SK-N-SH treated with all-trans-retinoic acid at 6 μM for 48 hours (cell line): ENCODE measurements around the gene RNF144A.

Source experiments
- ARNTL ChIP-seq: fragments of 450-650 bp; formaldehyde crosslinking; IDR thresholded peaks from 2 replicates; pipeline ENCODE4 v1.5.0; 2020; ENCODE audit warnings: low read depth, mild to moderate bottlenecking, moderate library complexity, borderline replicate concordance
- GLIS3 ChIP-seq: fragments of 250-450 bp; sonication (Bioruptor Pico); IDR thresholded peaks from 2 replicates; pipeline ENCODE4 v1.5.0; 2020; ENCODE audit warnings: mild to moderate bottlenecking, moderate library complexity
- RARB ChIP-seq: fragments of 250-450 bp; sonication (Bioruptor Pico); IDR thresholded peaks from 2 replicates; pipeline ENCODE4 v1.8.0; 2021; ENCODE audit warnings: mild to moderate bottlenecking, moderate library complexity
- TCF4 ChIP-seq: fragments of 250-450 bp; sonication (Bioruptor Pico); IDR thresholded peaks from 2 replicates; pipeline ENCODE4 v1.8.0; 2021; ENCODE audit warnings: mild to moderate bottlenecking, moderate library complexity, borderline replicate concordance
- ZFP3 ChIP-seq: fragments of 250-450 bp; sonication (Bioruptor Pico); IDR thresholded peaks from 2 replicates; pipeline ENCODE4 v1.5.0; 2020; ENCODE audit warnings: mild to moderate bottlenecking, moderate library complexity
- ZFP30 ChIP-seq: fragments of 450-650 bp; formaldehyde crosslinking; IDR thresholded peaks from 2 replicates; pipeline ENCODE4 v1.5.0; 2022; ENCODE audit warnings: mild to moderate bottlenecking, moderate library complexity
- ZNF70 ChIP-seq: fragments of 450-650 bp; formaldehyde crosslinking; IDR thresholded peaks from 2 replicates; pipeline ENCODE4 v1.5.0; 2020; ENCODE audit warnings: mild to moderate bottlenecking, moderate library complexity
- TF ChIP-seq, protein P1 (sequence below): fragments of 250-450 bp; sonication (Bioruptor Pico); IDR thresholded peaks from 2 replicates; pipeline ENCODE4 v1.8.0; 2020; ENCODE audit warnings: mild to moderate bottlenecking, moderate library complexity, borderline replicate concordance
- TF ChIP-seq, protein P2 (sequence below): fragments of 250-450 bp; sonication (Bioruptor Pico); IDR thresholded peaks from 2 replicates; pipeline ENCODE4 v1.5.1; 2021; ENCODE audit warnings: mild to moderate bottlenecking, moderate library complexity
- TF ChIP-seq, protein P3 (sequence below): fragments of 250-450 bp; sonication (Bioruptor Pico); IDR thresholded peaks from 2 replicates; pipeline ENCODE4 v1.5.1; 2020; ENCODE audit warnings: low read depth, mild to moderate bottlenecking, moderate library complexity

DNA sequence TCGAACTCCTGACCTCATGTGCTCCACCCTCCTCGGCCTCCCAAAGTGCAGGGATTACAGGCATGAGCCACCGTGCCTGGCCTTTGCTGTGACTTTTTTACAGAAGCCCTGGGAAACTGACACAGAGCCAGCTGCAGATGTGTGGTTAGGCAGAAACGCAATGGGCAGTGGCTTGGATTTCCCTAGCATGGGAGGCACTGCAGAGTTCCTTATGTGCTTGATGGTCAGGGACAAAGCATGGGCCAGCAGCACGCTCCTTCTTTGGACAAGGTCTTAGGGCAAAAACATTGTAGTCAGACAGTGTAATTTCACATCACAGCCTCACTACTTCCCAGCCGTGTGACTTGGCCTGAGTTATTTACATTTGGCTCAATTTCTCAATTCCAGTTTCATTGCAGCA is 153.9 kb downstream of the RNF144A start:
- TF ChIP-seq, protein P1, sequence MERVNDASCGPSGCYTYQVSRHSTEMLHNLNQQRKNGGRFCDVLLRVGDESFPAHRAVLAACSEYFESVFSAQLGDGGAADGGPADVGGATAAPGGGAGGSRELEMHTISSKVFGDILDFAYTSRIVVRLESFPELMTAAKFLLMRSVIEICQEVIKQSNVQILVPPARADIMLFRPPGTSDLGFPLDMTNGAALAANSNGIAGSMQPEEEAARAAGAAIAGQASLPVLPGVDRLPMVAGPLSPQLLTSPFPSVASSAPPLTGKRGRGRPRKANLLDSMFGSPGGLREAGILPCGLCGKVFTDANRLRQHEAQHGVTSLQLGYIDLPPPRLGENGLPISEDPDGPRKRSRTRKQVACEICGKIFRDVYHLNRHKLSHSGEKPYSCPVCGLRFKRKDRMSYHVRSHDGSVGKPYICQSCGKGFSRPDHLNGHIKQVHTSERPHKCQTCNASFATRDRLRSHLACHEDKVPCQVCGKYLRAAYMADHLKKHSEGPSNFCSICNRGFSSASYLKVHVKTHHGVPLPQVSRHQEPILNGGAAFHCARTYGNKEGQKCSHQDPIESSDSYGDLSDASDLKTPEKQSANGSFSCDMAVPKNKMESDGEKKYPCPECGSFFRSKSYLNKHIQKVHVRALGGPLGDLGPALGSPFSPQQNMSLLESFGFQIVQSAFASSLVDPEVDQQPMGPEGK, result no peak
- TF ChIP-seq, protein P2, sequence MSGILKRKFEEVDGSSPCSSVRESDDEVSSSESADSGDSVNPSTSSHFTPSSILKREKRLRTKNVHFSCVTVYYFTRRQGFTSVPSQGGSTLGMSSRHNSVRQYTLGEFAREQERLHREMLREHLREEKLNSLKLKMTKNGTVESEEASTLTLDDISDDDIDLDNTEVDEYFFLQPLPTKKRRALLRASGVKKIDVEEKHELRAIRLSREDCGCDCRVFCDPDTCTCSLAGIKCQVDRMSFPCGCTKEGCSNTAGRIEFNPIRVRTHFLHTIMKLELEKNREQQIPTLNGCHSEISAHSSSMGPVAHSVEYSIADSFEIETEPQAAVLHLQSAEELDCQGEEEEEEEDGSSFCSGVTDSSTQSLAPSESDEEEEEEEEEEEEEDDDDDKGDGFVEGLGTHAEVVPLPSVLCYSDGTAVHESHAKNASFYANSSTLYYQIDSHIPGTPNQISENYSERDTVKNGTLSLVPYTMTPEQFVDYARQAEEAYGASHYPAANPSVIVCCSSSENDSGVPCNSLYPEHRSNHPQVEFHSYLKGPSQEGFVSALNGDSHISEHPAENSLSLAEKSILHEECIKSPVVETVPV (CRISPR knock-in tag), result no peak
- TF ChIP-seq, protein P3, sequence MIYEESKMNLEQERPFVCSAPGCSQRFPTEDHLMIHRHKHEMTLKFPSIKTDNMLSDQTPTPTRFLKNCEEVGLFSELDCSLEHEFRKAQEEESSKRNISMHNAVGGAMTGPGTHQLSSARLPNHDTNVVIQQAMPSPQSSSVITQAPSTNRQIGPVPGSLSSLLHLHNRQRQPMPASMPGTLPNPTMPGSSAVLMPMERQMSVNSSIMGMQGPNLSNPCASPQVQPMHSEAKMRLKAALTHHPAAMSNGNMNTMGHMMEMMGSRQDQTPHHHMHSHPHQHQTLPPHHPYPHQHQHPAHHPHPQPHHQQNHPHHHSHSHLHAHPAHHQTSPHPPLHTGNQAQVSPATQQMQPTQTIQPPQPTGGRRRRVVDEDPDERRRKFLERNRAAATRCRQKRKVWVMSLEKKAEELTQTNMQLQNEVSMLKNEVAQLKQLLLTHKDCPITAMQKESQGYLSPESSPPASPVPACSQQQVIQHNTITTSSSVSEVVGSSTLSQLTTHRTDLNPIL (CRISPR knock-in tag), result no peak
- TF ChIP-seq ZFP30 (CRISPR knock-in tag) (no peak), GLIS3 (CRISPR knock-in tag) (no peak), ZFP3 (no peak), ARNTL (CRISPR knock-in tag) (no peak), ZNF70 (CRISPR knock-in tag) (no peak), RARB (CRISPR knock-in tag) (no peak), TCF4 (no peak)
